Prostate gland (tissue), 2 donors: ENCODE results near the gene DLG2. TPM values are rescaled to one million over a fixed set of nuclear protein-coding genes. Genes with fewer than 3 reads are reported as not detected.

Experiments used
- DNase-seq: peaks from one replicate; pipeline ENCODE4 v3.0.0-alpha.2; 2019; ENCODE audit warnings: low spot score
- H3K27ac ChIP-seq, 2 donors: fragments of 200-600 bp; sonication (generic); 2 replicates each; pipeline ENCODE4 v1.5.1; 2017 to 2019
- H3K27me3 ChIP-seq: fragments of 200-600 bp; sonication (generic); replicated peaks from 2 replicates; pipeline ENCODE4 v1.5.1; 2019; ENCODE audit not compliant: insufficient read depth
- H3K36me3 ChIP-seq, 2 donors: fragments of 200-600 bp; sonication (generic); 1 replicate in 1 of 2; 2 replicates in 1 of 2; pipeline versions ENCODE4 v1.5.1 to v1.8.1; 2017 to 2019
- H3K4me1 ChIP-seq: fragments of 200-600 bp; sonication (generic); replicated peaks from 2 replicates; pipeline ENCODE4 v1.5.1; 2019
- H3K4me3 ChIP-seq, 2 donors: fragments of 200-600 bp; sonication (generic); 2 replicates each; pipeline ENCODE4 v1.5.1; 2017 to 2019
- H3K9me3 ChIP-seq: fragments of 200-600 bp; sonication (generic); 2 replicates; pipeline ENCODE4 v1.5.1; 2017
- CTCF ChIP-seq, 4 experiments: fragments of 200-600 bp in 2 of 4; fragments of 450-650 bp in 2 of 4; sonication (generic) in 2 of 4; IDR thresholded peaks; 1 replicate in 3 of 4; 2 replicates in 1 of 4; pipeline ENCODE4 v1.5.1; 2016 to 2019; ENCODE audit warnings: antibody characterized with exemption in 4 of 4, mild to moderate bottlenecking in 2 of 4, moderate library complexity in 2 of 4
- POLR2A ChIP-seq: fragments of 450-650 bp; IDR thresholded peaks from one replicate; pipeline ENCODE4 v1.6.1; 2016; ENCODE audit warnings: antibody characterized with exemption, mild to moderate bottlenecking
- POLR2AphosphoS5 ChIP-seq: sonication (generic); formaldehyde crosslinking; IDR thresholded peaks from one replicate; pipeline ENCODE4 v1.6.1; 2017; ENCODE audit warnings: antibody characterized with exemption
- WGBS: methylation state at CpG from one replicate; pipeline ENCODE4 v1.1.5; 2018; 5-methylcytosine and 5-hydroxymethylcytosine counted together
- intact Hi-C: fragments of 100-400 bp; cut with DNase I; formaldehyde crosslinking; loops from one replicate; pipeline ENCODE4 v1.14.2; 2022
- total RNA-seq, 2 donors: library from RNA; depleted of rRNA; stranded (reverse); fragments of >200 nt; gene quantifications; one replicate each; pipeline ENCODE4 v1.1.0, GENCODE V29; 2016

DLG2 gene
- total RNA-seq, 2 donors from 2014 or later: 9.8 to 16.2 TPM

GRCh38 chr11:85076535-85077330, 550.4 kb downstream of the DLG2 start:
- H3K27me3 ChIP-seq: no peaks in the 10 kb centered on the region
- no peak for DNase-seq
- H3K36me3 ChIP-seq: no peaks in the 10 kb centered on the region
- 30% methylated on average over 3 of the region's 3 CpGs for WGBS
- H3K9me3 ChIP-seq: no peaks in the 10 kb centered on the region
- no peak for TF ChIP-seq POLR2A
- no peak for TF ChIP-seq POLR2AphosphoS5
- TF ChIP-seq CTCF (IDR thresholded peaks at IDR 0.05): no peak
- no peaks in the 10 kb centered on the region for H3K4me1 ChIP-seq
- no peak overlapping the region for H3K4me3 ChIP-seq
- intact Hi-C loops: no loop called here
- H3K27ac ChIP-seq: no peak overlapping the region

DNA sequence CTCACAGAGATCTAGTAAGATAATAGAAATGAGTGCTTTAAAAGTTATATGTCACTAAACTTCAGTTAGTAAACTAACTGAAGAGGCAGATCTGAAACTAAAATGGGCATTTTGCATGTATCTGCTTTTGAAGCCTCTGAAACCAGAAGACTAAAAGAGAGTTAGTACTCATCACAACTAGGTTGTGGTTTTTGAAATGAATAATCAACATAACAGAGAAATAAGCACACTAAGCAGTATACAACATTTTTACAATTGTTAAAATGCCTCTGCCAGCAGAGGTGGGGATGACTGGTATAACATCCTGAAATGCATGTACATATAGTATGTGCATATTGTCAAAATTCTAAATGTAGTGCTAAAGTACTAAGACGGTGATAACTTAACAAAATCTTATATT, 564.5 kb downstream of the DLG2 start:
- no peaks in the 10 kb centered on the region for H3K36me3 ChIP-seq
- no peaks in the 10 kb centered on the region for H3K27me3 ChIP-seq
- TF ChIP-seq CTCF (IDR thresholded peaks at IDR 0.05) (no peak), POLR2AphosphoS5 (no peak), POLR2A (no peak)
- H3K9me3 ChIP-seq: no peaks in the 10 kb centered on the region
- H3K27ac ChIP-seq: no peak overlapping the region
- no peak for DNase-seq
- H3K4me1 ChIP-seq: no peaks in the 10 kb centered on the region
- WGBS: 57% methylated on average over 1 of the region's 1 CpG
- intact Hi-C loops: no loop called here
- H3K4me3 ChIP-seq: no peak overlapping the region

GRCh38 chr11:85052636-85053035, 574.5 kb downstream of the DLG2 start:
- Histone ChIP-seq H3K9me3 (no peaks in the 10 kb centered on the region), H3K36me3 (no peaks in the 10 kb centered on the region), H3K4me3 (no peak overlapping the region), H3K4me1 (no peaks in the 10 kb centered on the region), H3K27ac (no peak overlapping the region), H3K27me3 (no peaks in the 10 kb centered on the region)
- no peak for TF ChIP-seq CTCF (IDR thresholded peaks at IDR 0.05)
- no peak for TF ChIP-seq POLR2A
- no peak for TF ChIP-seq POLR2AphosphoS5
- intact Hi-C loops: no loop called here
- WGBS: 95% methylated on average over 3 of the region's 3 CpGs
- DNase-seq: no peak

GRCh38 chr11:85048801-85049200, 578.3 kb downstream of the DLG2 start:
- no peak for DNase-seq
- H3K27me3 ChIP-seq: no peaks in the 10 kb centered on the region
- H3K4me1 ChIP-seq: no peaks in the 10 kb centered on the region
- H3K9me3 ChIP-seq: no peaks in the 10 kb centered on the region
- H3K36me3 ChIP-seq: no peaks in the 10 kb centered on the region
- H3K4me3 ChIP-seq: no peak overlapping the region
- intact Hi-C loops: no loop called here
- TF ChIP-seq CTCF (IDR thresholded peaks at IDR 0.05): no peak
- no peak for TF ChIP-seq POLR2AphosphoS5
- TF ChIP-seq POLR2A: no peak
- H3K27ac ChIP-seq: no peak overlapping the region
- WGBS: 89% methylated on average over 3 of the region's 3 CpGs

GRCh38 chr11:85045716-85046115, 581.4 kb downstream of the DLG2 start:
- no peaks in the 10 kb centered on the region for H3K27me3 ChIP-seq
- H3K9me3 ChIP-seq: no peaks in the 10 kb centered on the region
- H3K4me1 ChIP-seq: no peaks in the 10 kb centered on the region
- no peak overlapping the region for H3K4me3 ChIP-seq
- WGBS: 76% methylated on average over 3 of the region's 3 CpGs
- no peak for TF ChIP-seq POLR2A
- no peak for TF ChIP-seq POLR2AphosphoS5
- no peak for TF ChIP-seq CTCF (IDR thresholded peaks at IDR 0.05)
- no peak for DNase-seq
- no peak overlapping the region for H3K27ac ChIP-seq
- intact Hi-C loops: no loop called here
- H3K36me3 ChIP-seq: no peaks in the 10 kb centered on the region
